H1 (cell line): ENCODE results near the gene P2RY11. TPM values are rescaled to one million over a fixed set of nuclear protein-coding genes. Genes with fewer than 3 reads are reported as not detected.

Experiments used
- CHD2 ChIP-seq: IDR thresholded peaks from 2 replicates; pipeline ENCODE4 v1.6.1; 2012; ENCODE audit warnings: low read length, improper control_type of control experiment
- NRF1 ChIP-seq: IDR thresholded peaks from 2 replicates; pipeline ENCODE4 v1.6.1; 2011; ENCODE audit warnings: mild to moderate bottlenecking, low read depth, low read length, improper control_type of control experiment
- PHF8 ChIP-seq: fragments of 200-600 bp; sonication (generic); conservative IDR thresholded peaks from 2 replicates; pipeline ENCODE4 v1.7.1; 2012; ENCODE audit warnings: low read depth, mild to moderate bottlenecking, inconsistent platforms, low read length, moderate library complexity
- POLR2AphosphoS5 ChIP-seq: IDR thresholded peaks from 2 replicates; pipeline ENCODE4 v1.6.1; 2011; ENCODE audit warnings: low read depth, low read length
- POU5F1 ChIP-seq: IDR thresholded peaks from 2 replicates; pipeline ENCODE4 v1.6.1; 2011; ENCODE audit warnings: low read depth, mild to moderate bottlenecking, low read length, moderate library complexity
- USF2 ChIP-seq: IDR thresholded peaks from 2 replicates; pipeline ENCODE4 v1.6.1; 2011; ENCODE audit warnings: low read length, improper control_type of control experiment
- YY1 ChIP-seq: IDR thresholded peaks from 2 replicates; pipeline ENCODE4 v1.6.1; 2011; ENCODE audit warnings: low read depth, mild to moderate bottlenecking, low read length
- ZNF274 ChIP-seq: IDR thresholded peaks from 2 replicates; pipeline ENCODE4 v1.7.0; 2012; ENCODE audit warnings: low read length, borderline replicate concordance; ENCODE audit errors: extremely low read depth
- polyA plus RNA-seq, 7 experiments: library from polyadenylated mRNA; depleted of rRNA in 3 of 7; stranded (reverse) in 5 of 7; unstranded in 2 of 7; fragments of >200 nt in 5 of 7; fragments of 200-250 nt in 2 of 7; gene quantifications; 1 replicate in 5 of 7; 2 replicates in 1 of 7; 4 replicates in 1 of 7; pipeline versions ENCODE4 v1.2.1 to v1.2.3, GENCODE V29; 2011 to 2013; ENCODE audit warnings: missing spikeins in 2 of 7, mixed read lengths in 2 of 7
- total RNA-seq: library from RNA; stranded (reverse); fragmentation: NEBNext Ultra II Directional; extraction: Animal tissue kit (Norgen Biotek cat#: 25700); gene quantifications from 2 replicates; pipeline ENCODE4 v1.2.1, GENCODE V29; 2021

The P2RY11 gene
- total and polyA plus RNA-seq, 2 of the 8 experiments (the other 6 are each of a cell fraction or from before 2014, with no cell fraction given), result 9.2 to 18.0 TPM

GRCh38 chr19:10093295-10094186, 18.0 kb upstream of the P2RY11 start (continued):
- TF ChIP-seq YY1 (no peak), NRF1 (no peak), PHF8 (no peak), POU5F1 (no peak), USF2 (no peak), POLR2AphosphoS5 (no peak), CHD2 (no peak), ZNF274 (no peak)
- TF ChIP-seq, all 59 proteins: peak for 2
